K562 (cell line): ENCODE results near the gene SLC66A2. TPM values are rescaled to one million over a fixed set of nuclear protein-coding genes. Genes with fewer than 3 reads are reported as not detected.

ENCODE experiments used
- ATAC-seq: fragments of 200-7000 bp; cut with Tn5 transposase; 3 replicates; pipeline ENCODE4 v1.9.1; 2020; ENCODE audit warnings: moderate library complexity
- BruUV-seq: library from RNA; stranded (reverse); fragments of 400-500 nt; replicated peaks from 2 replicates; lab custom pipeline; 2021; lab: Mats Ljungman, UMichigan
- CTCF ChIA-PET: fragments of 300-600 bp; formaldehyde crosslinking; extraction: SDS; loops from one replicate; lab custom pipeline; 2021; ENCODE audit warnings: low intra/inter-chr PET ratio; lab: Yijun Ruan, JAX
- POLR2A ChIA-PET: fragments of 300-600, 350-650 bp; sonication (Branson Sonifier 250); formaldehyde crosslinking; extraction: SDS; loops from one replicate; lab custom pipeline; 2021; ENCODE audit warnings: antibody characterized with exemption, inconsistent platforms; lab: Yijun Ruan, JAX
- DNase-seq, 4 experiments: peaks; one replicate each; pipeline versions ENCODE4 v3.0.0 to v3.0.0-alpha.2; 2011 to 2018; ENCODE audit warnings: low spot score in 3 of 4, mixed read lengths in 3 of 4; ENCODE audit errors: extremely low read depth in 1 of 4
- FAIRE-seq: peaks from 2 replicates; lab custom pipeline; 2011; peaks lifted over from hg19 to GRCh38; lab: Jason Lieb, UNC
- H2AFZ ChIP-seq: 2 replicates; pipeline ENCODE4 v1.6.0; 2011; ENCODE audit warnings: low read depth, low read length, control low read depth, inconsistent platforms
- H3K27ac ChIP-seq: fragments of 200-600 bp; 3 replicates; pipeline ENCODE4 v1.8.0; 2011; ENCODE audit warnings: low read depth, mild to moderate bottlenecking, control low read depth, inconsistent platforms, low read length, moderate library complexity, mixed read lengths; ENCODE audit errors: extremely low read depth
- H3K27me3 ChIP-seq, 2 experiments: fragments of 300-600 bp in 1 of 2; 2 replicates in 1 of 2; 3 replicates in 1 of 2; pipeline versions ENCODE4 v1.6.0 to v1.8.0; 2011; ENCODE audit warnings: inconsistent platforms in 2 of 2, low read length in 2 of 2, mild to moderate bottlenecking in 1 of 2, mixed read lengths in 1 of 2, moderate library complexity in 1 of 2; ENCODE audit not compliant: control insufficient read depth in 2 of 2, insufficient read depth in 2 of 2
- H3K36me3 ChIP-seq: fragments of 300-600 bp; 3 replicates; pipeline ENCODE4 v1.8.0; 2011; ENCODE audit warnings: mild to moderate bottlenecking, low read length, inconsistent platforms; ENCODE audit not compliant: control insufficient read depth, insufficient read depth
- H3K4me1 ChIP-seq, 2 experiments: fragments of 200-600 bp in 1 of 2; replicated peaks in 1 of 2; 2 replicates in 1 of 2; 3 replicates in 1 of 2; pipeline versions ENCODE4 v1.5.1 to v1.8.0; 2011; ENCODE audit warnings: inconsistent platforms in 2 of 2, low read length in 2 of 2, mild to moderate bottlenecking in 1 of 2, mixed read lengths in 1 of 2, moderate library complexity in 1 of 2; ENCODE audit not compliant: control insufficient read depth in 2 of 2, insufficient read depth in 2 of 2
- H3K4me2 ChIP-seq: 2 replicates; pipeline ENCODE4 v1.6.1; 2011; ENCODE audit warnings: low read length, control low read depth, inconsistent platforms, mixed read lengths; ENCODE audit not compliant: insufficient read depth
- H3K4me3 ChIP-seq: fragments of 200-600 bp; sonication (generic), shearing (Covaris generic); 2 replicates; pipeline ENCODE4 v1.5.1; 2016; ENCODE audit warnings: control low read depth, inconsistent platforms
- H3K79me2 ChIP-seq: fragments of 200-600 bp; 3 replicates; pipeline ENCODE4 v1.8.0; 2011; ENCODE audit warnings: low read length, inconsistent platforms; ENCODE audit not compliant: control insufficient read depth, insufficient read depth
- H3K9ac ChIP-seq, 2 experiments: 2 replicates each; pipeline versions ENCODE4 v1.6.0 to v1.6.1; 2011; ENCODE audit warnings: low read depth in 2 of 2, low read length in 2 of 2, control low read depth in 1 of 2, inconsistent platforms in 1 of 2, mild to moderate bottlenecking in 1 of 2, mixed read lengths in 1 of 2; ENCODE audit not compliant: insufficient read depth in 1 of 2
- H3K9me1 ChIP-seq: one replicate; pipeline ENCODE4 v1.6.0; 2011; ENCODE audit warnings: inconsistent platforms, mild to moderate bottlenecking, low read length, moderate library complexity; ENCODE audit not compliant: control insufficient read depth, insufficient read depth
- H3K9me3 ChIP-seq: replicated peaks from 2 replicates; pipeline ENCODE4 v1.5.1; 2011; ENCODE audit warnings: low read depth, low read length, inconsistent platforms; ENCODE audit not compliant: control insufficient read depth, insufficient read depth
- H4K20me1 ChIP-seq: replicated peaks from 2 replicates; pipeline ENCODE4 v1.6.1; 2011; ENCODE audit warnings: low read length, inconsistent platforms, mixed read lengths; ENCODE audit not compliant: control insufficient read depth, insufficient read depth
- CEBPG ChIP-seq, 3 experiments: fragments of 200-800 bp in 1 of 3; sonication (Bioruptor generic) in 1 of 3; sonication (generic) in 1 of 3; formaldehyde crosslinking in 1 of 3; IDR thresholded peaks in 2 of 3; conservative IDR thresholded peaks in 1 of 3; 2 replicates each; pipeline versions ENCODE4 v1.6.1 to v1.8.0; 2016 to 2022; ENCODE audit warnings: missing compliant biosample characterization in 2 of 3, missing genetic modification characterization in 2 of 3, mild to moderate bottlenecking in 1 of 3, missing genetic modification reagents in 1 of 3
- HCFC1 ChIP-seq: IDR thresholded peaks from 2 replicates; pipeline ENCODE4 v1.6.1; 2012; ENCODE audit warnings: low read depth, low read length, improper control_type of control experiment
- HNRNPUL1 ChIP-seq: fragments of 200-400 bp; formaldehyde crosslinking; IDR thresholded peaks from 2 replicates; pipeline ENCODE4 v1.6.1; 2017; ENCODE audit warnings: low read length
- MYC ChIP-seq, 2 experiments: fragments of 250-450 bp in 1 of 2; sonication (Bioruptor Pico) in 1 of 2; IDR thresholded peaks; 2 replicates each; pipeline versions ENCODE4 v1.5.1 to v1.6.1; 2012 to 2021; ENCODE audit warnings: low read depth in 2 of 2, borderline replicate concordance in 1 of 2, improper control_type of control experiment in 1 of 2, low read length in 1 of 2, mild to moderate bottlenecking in 1 of 2, moderate library complexity in 1 of 2
- SIRT6 ChIP-seq: IDR thresholded peaks from one replicate; pipeline ENCODE4 v1.6.1; 2012; ENCODE audit warnings: low read depth, mild to moderate bottlenecking, control low read depth, inconsistent platforms, low read length, moderate library complexity
- STAG1 ChIP-seq: sonication (generic); formaldehyde crosslinking; IDR thresholded peaks from 2 replicates; pipeline ENCODE4 v1.5.0; 2020; ENCODE audit warnings: missing genetic modification reagents, borderline replicate concordance
- TRIM24 ChIP-seq, 2 experiments: fragments of 450-650 bp; IDR thresholded peaks; 2 replicates each; pipeline ENCODE4 v1.6.1; 2016
- ZNF764 ChIP-seq: fragments of 250-450 bp; sonication (Bioruptor Pico); IDR thresholded peaks from 2 replicates; pipeline ENCODE4 v1.4.0; 2020; ENCODE audit warnings: low read depth, mild to moderate bottlenecking, moderate library complexity
- WGBS: fragments of 100-300 bp; shearing (Covaris generic); methylation state at CpG from one replicate; pipeline ENCODE4 v1.1.6; 2016; ENCODE audit warnings: low coverage, mixed read lengths; ENCODE audit not compliant: insufficient coverage; ENCODE audit errors: missing lambda C conversion rate; 5-methylcytosine and 5-hydroxymethylcytosine counted together
- in situ Hi-C: fragments of 300-500 bp; cut with MboI; formaldehyde crosslinking; loops from 4 replicates; pipeline ENCODE4 v1.15.0; 2018; ENCODE audit warnings: inconsistent platforms, mixed read lengths
- intact Hi-C: fragments of 100-400 bp; cut with micrococcal nuclease; formaldehyde crosslinking; loops from 2 replicates; pipeline ENCODE4 v1.14.2; 2022
- polyA plus RNA-seq, 8 experiments: library from polyadenylated mRNA; depleted of rRNA in 4 of 8; stranded (reverse) in 5 of 8; unstranded in 3 of 8; fragments of >200 nt; fragmentation: Nextera tagmentation in 2 of 8; fragmentation: Illumina TruSeq in 1 of 8; extraction: Ambion mirVana in 2 of 8; extraction: Trizol in 1 of 8; gene quantifications; 2 replicates each; pipeline versions ENCODE4 v1.2.1 to v1.2.3, GENCODE V29; 2011 to 2014; ENCODE audit warnings: inconsistent platforms in 1 of 8, missing spikeins in 1 of 8
- total RNA-seq, 7 experiments: library from RNA; depleted of rRNA in 6 of 7; stranded (reverse); fragments of >200 nt in 6 of 7; fragmentation: Illumina TruSeq in 2 of 7; extraction: Trizol in 2 of 7; gene quantifications; 2 replicates each; pipeline versions ENCODE4 v1.2.1 to v1.2.3, GENCODE V29; 2011 to 2021; ENCODE audit warnings: low replicate concordance in 1 of 7

Gene SLC66A2
- total and polyA plus RNA-seq, 9 of the 15 experiments (the other 6 are each of a cell fraction or from before 2014, with no cell fraction given): 0.25 to 17.5 (median 5.6) TPM

- no peak for ATAC-seq
- no peaks in the 10 kb centered on the region for H4K20me1 ChIP-seq
- H3K27ac ChIP-seq: no peak overlapping the region
- H2AFZ ChIP-seq: no peak overlapping the region
- H3K4me2 ChIP-seq: no peak overlapping the region
- no peaks in the 10 kb centered on the region for H3K9me1 ChIP-seq
- H3K27me3 ChIP-seq: peaks cover 0 to 7% of the 10 kb centered on the region in 2 experiments; a peak in 1 of 5 replicates
- BruUV-seq: no TSS peak
- no peak for FAIRE-seq
- H3K9ac ChIP-seq: no peak overlapping the region
- TF ChIP-seq STAG1 (CRISPR knock-in tag) (no peak), TRIM24 (IDR thresholded peaks at IDR 0.05) (no peak), SIRT6 (no peak), HNRNPUL1 (no peak), CEBPG (CRISPR knock-in tag; IDR thresholded peaks at IDR 0.05) (no peak), CEBPG (tag; conservative IDR thresholded peaks at IDR 0.05 in 1 of 2, IDR thresholded peaks at IDR 0.05 in 1 of 2) (no peak), MYC (IDR thresholded peaks at IDR 0.05; ENCODE audit: low read depth, low read length) (no peak), MYC (CRISPR knock-in tag; IDR thresholded peaks at IDR 0.05; ENCODE audit: borderline replicate concordance, low read depth) (no peak), HCFC1 (no peak), ZNF764 (no peak)
- TF ChIP-seq, all 486 proteins: peak for 0
- DNase-seq: no peak
- Histone ChIP-seq H3K9me3 (no peaks in the 10 kb centered on the region), H3K4me1 (no peaks in the 10 kb centered on the region; a peak in 1 of 5 replicates), H3K4me3 (no peak overlapping the region), H3K79me2 (no peaks in the 10 kb centered on the region), H3K36me3 (no peaks in the 10 kb centered on the region)
- POLR2A ChIA-PET: interaction anchor here (0.6 kb wide), 1 partner anchor 263 kb away, joined by 3 read pairs; no protein-coding TSS in a partner anchor
- in situ Hi-C loops: no loop called here
- CTCF ChIA-PET: no interaction called here
- intact Hi-C loops: no loop called here
- 12% methylated on average over 22 of the region's 29 CpGs for WGBS
These were observed 67.0 kb downstream of the SLC66A2 start for GRCh38 chr18:79884294-79884962.
